ENCODE data around the gene FLT4.

The FLT4 gene

DNA sequence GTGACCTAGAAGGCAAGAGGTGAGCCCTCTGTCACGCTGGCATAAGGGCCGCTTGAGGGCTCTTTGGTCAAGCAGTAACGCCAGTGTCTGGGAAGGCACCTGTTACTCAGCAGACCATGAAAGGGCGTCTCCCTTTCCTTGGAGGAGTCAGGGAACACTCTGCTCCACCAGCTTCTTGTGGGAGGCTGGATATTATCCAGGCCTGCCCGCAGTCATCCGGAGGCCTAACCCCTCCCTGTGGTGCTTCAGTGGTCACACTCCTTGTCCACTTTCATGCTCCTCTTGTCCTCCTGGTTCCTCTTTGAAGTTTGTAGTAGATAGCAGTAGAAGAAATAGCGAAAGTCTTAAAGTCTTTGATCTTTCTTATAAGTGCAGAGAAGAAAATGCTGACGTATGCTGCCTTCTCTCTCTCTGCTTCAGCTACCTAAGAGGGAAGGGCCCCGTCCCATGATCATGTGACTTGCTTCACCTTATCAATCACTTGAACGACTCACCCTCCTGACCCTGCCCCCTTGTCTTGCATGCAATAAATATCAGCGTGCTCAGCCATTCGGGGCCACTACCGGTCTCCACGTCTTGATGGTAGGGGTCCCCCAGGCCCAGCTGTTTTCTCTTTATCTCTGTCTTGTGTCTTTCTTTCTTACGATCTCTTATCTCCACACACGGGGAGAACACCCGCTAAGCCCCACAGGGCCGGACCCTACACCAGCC, 41.4 kb downstream of the FLT4 start:
- Histone ChIP-seq H3K9ac (ENCODE audit: low read length) (no peak overlapping the region), H3F3A (ENCODE audit: insufficient read depth) (no peaks in the 10 kb centered on the region), H3K27me3 (ENCODE audit: low read length) (no peaks in the 10 kb centered on the region), H2AFZ (ENCODE audit: low read depth, low read length, severe bottlenecking) (no peak overlapping the region), H3K4me2 (ENCODE audit: low read depth, low read length, poor library complexity, severe bottlenecking) (no peak overlapping the region), H3K9me3 (ENCODE audit: insufficient read depth, low read length) (no peaks in the 10 kb centered on the region), H3K36me3 (ENCODE audit: low read length) (no peaks in the 10 kb centered on the region), H4K20me1 (ENCODE audit: low read depth, low read length) (no peaks in the 10 kb centered on the region), H3K27ac (ENCODE audit: low read depth, low read length) (no peak overlapping the region), H3K4me3 (ENCODE audit: insufficient read depth, low read length, poor library complexity, severe bottlenecking) (no peak overlapping the region), H3K79me2 (ENCODE audit: insufficient read depth, low read length) (no peaks in the 10 kb centered on the region), H3K9me2 (replicated peaks; ENCODE audit: insufficient read depth, low read length) (no peaks in the 10 kb centered on the region)
- TF ChIP-seq EZH2phosphoT487 (conservative IDR thresholded peaks at IDR 0.05; ENCODE audit: low read length) = no peak
- TF ChIP-seq, protein P1, sequence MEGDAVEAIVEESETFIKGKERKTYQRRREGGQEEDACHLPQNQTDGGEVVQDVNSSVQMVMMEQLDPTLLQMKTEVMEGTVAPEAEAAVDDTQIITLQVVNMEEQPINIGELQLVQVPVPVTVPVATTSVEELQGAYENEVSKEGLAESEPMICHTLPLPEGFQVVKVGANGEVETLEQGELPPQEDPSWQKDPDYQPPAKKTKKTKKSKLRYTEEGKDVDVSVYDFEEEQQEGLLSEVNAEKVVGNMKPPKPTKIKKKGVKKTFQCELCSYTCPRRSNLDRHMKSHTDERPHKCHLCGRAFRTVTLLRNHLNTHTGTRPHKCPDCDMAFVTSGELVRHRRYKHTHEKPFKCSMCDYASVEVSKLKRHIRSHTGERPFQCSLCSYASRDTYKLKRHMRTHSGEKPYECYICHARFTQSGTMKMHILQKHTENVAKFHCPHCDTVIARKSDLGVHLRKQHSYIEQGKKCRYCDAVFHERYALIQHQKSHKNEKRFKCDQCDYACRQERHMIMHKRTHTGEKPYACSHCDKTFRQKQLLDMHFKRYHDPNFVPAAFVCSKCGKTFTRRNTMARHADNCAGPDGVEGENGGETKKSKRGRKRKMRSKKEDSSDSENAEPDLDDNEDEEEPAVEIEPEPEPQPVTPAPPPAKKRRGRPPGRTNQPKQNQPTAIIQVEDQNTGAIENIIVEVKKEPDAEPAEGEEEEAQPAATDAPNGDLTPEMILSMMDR (IDR thresholded peaks at IDR 0.05; ENCODE audit: insufficient read depth, low read length, poor library complexity, severe bottlenecking) = no peak

DNA sequence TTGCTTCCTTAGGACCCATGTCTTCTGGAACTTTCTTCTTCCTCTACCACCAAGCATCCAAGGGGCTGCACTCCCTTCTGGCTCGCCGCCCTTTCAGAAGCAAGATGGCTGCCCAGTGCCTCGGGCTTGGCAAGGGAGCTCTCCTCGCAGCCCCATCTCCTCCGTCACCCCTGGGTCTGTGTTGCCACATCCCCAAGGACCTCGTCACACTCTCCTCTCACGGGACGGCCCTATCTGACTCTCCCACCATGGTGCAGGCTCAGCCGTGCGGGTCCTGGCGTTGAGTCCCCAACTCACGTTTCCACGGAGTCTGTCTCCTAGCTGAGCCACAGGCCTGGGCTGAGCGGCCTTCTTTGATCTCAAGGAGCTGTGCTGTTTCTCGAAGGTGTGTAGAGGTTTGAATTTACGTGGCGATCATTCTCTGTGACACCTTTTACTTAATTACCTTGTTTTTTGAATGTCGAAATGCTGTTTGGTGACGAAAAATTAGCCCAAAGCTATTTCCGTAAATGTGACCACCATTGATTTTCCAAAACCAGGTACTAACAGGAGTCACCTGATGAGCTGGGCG, 43.1 kb downstream of the FLT4 start:
- Histone ChIP-seq H3K27me3 (ENCODE audit: low read length) (no peaks in the 10 kb centered on the region), H3K9me2 (replicated peaks; ENCODE audit: insufficient read depth, low read length) (no peaks in the 10 kb centered on the region)
- no peak for TF ChIP-seq EZH2phosphoT487 (conservative IDR thresholded peaks at IDR 0.05; ENCODE audit: low read length)
- TF ChIP-seq, protein P1 (IDR thresholded peaks at IDR 0.05; ENCODE audit: insufficient read depth, low read length, poor library complexity, severe bottlenecking) = no peak

GRCh38 chr5:180605554-180606214, 43.7 kb downstream of the FLT4 start:
- Histone ChIP-seq H3K9me3 (ENCODE audit: insufficient read depth, low read length) (no peaks in the 10 kb centered on the region), H3K79me2 (ENCODE audit: insufficient read depth, low read length) (no peaks in the 10 kb centered on the region), H3F3A (ENCODE audit: insufficient read depth) (no peaks in the 10 kb centered on the region), H3K4me3 (ENCODE audit: insufficient read depth, low read length, poor library complexity, severe bottlenecking) (no peak overlapping the region), H3K27me3 (ENCODE audit: low read length) (no peaks in the 10 kb centered on the region), H3K4me2 (ENCODE audit: low read depth, low read length, poor library complexity, severe bottlenecking) (no peak overlapping the region), H2AFZ (ENCODE audit: low read depth, low read length, severe bottlenecking) (no peak overlapping the region), H3K9ac (ENCODE audit: low read length) (no peak overlapping the region), H3K36me3 (ENCODE audit: low read length) (no peaks in the 10 kb centered on the region), H3K9me2 (replicated peaks; ENCODE audit: insufficient read depth, low read length) (no peaks in the 10 kb centered on the region), H3K27ac (ENCODE audit: low read depth, low read length) (no peak overlapping the region), H4K20me1 (ENCODE audit: low read depth, low read length) (no peaks in the 10 kb centered on the region)
- TF ChIP-seq, protein P1 (IDR thresholded peaks at IDR 0.05; ENCODE audit: insufficient read depth, low read length, poor library complexity, severe bottlenecking) = peak; percentile 62
- no peak for TF ChIP-seq EZH2phosphoT487 (conservative IDR thresholded peaks at IDR 0.05; ENCODE audit: low read length)

More for the DNA sequence above, 43.1 kb downstream of the FLT4 start:
- no peaks in the 10 kb centered on the region for H4K20me1 ChIP-seq (ENCODE audit: low read depth, low read length)
- no peak overlapping the region for H3K9ac ChIP-seq (ENCODE audit: low read length)
- no peaks in the 10 kb centered on the region for H3K79me2 ChIP-seq (ENCODE audit: insufficient read depth, low read length)
- no peak overlapping the region for H2AFZ ChIP-seq (ENCODE audit: low read depth, low read length, severe bottlenecking)
- H3K4me3 ChIP-seq (ENCODE audit: insufficient read depth, low read length, poor library complexity, severe bottlenecking) = no peak overlapping the region
- H3F3A ChIP-seq (ENCODE audit: insufficient read depth) = no peaks in the 10 kb centered on the region
- no peaks in the 10 kb centered on the region for H3K36me3 ChIP-seq (ENCODE audit: low read length)
- no peak overlapping the region for H3K4me2 ChIP-seq (ENCODE audit: low read depth, low read length, poor library complexity, severe bottlenecking)
- no peak overlapping the region for H3K27ac ChIP-seq (ENCODE audit: low read depth, low read length)
- H3K9me3 ChIP-seq (ENCODE audit: insufficient read depth, low read length) = no peaks in the 10 kb centered on the region
